Activated CD4-positive, alpha-beta T cell treated with anti-CD3 and anti-CD28 coated beads for 36 hours (primary cell): ENCODE data around the gene NXPE3. TPM values are rescaled to one million over a fixed set of nuclear protein-coding genes. Genes with fewer than 3 reads are reported as not detected.
A peak's percentile ranks its signal among the peaks of the same experiment; 100 is the strongest.
"Not testable (repeated sequence)": the region's sequence is repeated elsewhere in the genome, so short reads cannot be mapped to it uniquely, and the experiment has no call there.

Experiments used
- ATAC-seq: fragments of 200-7000 bp; cut with Tn5 transposase; one replicate; pipeline ENCODE4 v1.10.0; 2021; ENCODE audit warnings: mild to moderate bottlenecking, moderate library complexity
- CTCF ChIA-PET: fragments of 350-600 bp; sonication (Branson Sonifier 250); formaldehyde crosslinking; loops from one replicate; lab custom pipeline; 2021; ENCODE audit warnings: antibody characterized with exemption; lab: Charles Lee
- POLR2A ChIA-PET: fragments of 350-600 bp; sonication (Branson Sonifier 250); formaldehyde crosslinking; loops from one replicate; lab custom pipeline; 2021; ENCODE audit warnings: antibody characterized with exemption, inconsistent platforms; lab: Charles Lee
- DNase-seq: peaks from one replicate; pipeline ENCODE4 v3.0.0-alpha.2; 2020
- H3K27ac Mint-ChIP-seq: one replicate; pipeline ENCODE4 v1.8.0; 2021; ENCODE audit warnings: mixed read lengths
- H3K27me3 Mint-ChIP-seq: one replicate; pipeline ENCODE4 v1.8.0; 2021; ENCODE audit warnings: mixed read lengths
- H3K36me3 Mint-ChIP-seq: one replicate; pipeline ENCODE4 v1.8.0; 2021; ENCODE audit warnings: low read depth, mixed read lengths
- H3K4me1 Mint-ChIP-seq: one replicate; pipeline ENCODE4 v1.8.0; 2021; ENCODE audit warnings: mixed read lengths
- H3K4me3 Mint-ChIP-seq: one replicate; pipeline ENCODE4 v1.8.0; 2021; ENCODE audit warnings: mild to moderate bottlenecking, moderate library complexity, mixed read lengths
- H3K9me3 Mint-ChIP-seq: one replicate; pipeline ENCODE4 v1.8.0; 2021; ENCODE audit warnings: low read depth, mixed read lengths
- intact Hi-C, 2 experiments: fragments of 100-400 bp; cut with DNase I in 1 of 2; cut with micrococcal nuclease in 1 of 2; formaldehyde crosslinking; loops; one replicate each; pipeline versions ENCODE4 v1.14.2 to v1.15.1; 2022 to 2024; cut with DNase I, micrococcal nuclease
- total RNA-seq, 2 experiments: library from RNA; stranded (reverse); gene quantifications; one replicate each; pipeline ENCODE4 v1.2.3, GENCODE V29; 2021

The NXPE3 gene
- total RNA-seq, 2 experiments from 2014 or later = 12.8 to 18.5 TPM

GRCh38 chr3:101861212-101861788, 82.3 kb downstream of the NXPE3 start:
- H3K9me3 Mint-ChIP-seq = no peaks in the 10 kb centered on the region
- DNase-seq = no peak
- H3K4me3 Mint-ChIP-seq = no peak overlapping the region
- POLR2A ChIA-PET = interaction anchor here (0.5 to 1.0 kb wide), 4 partner anchors 9 to 63 kb away, joined by 3 to 6 read pairs (median 4); partner anchors contain the start of gene NFKBIZ
- CTCF ChIA-PET = interaction anchor here (0.7 to 1.0 kb wide), 4 partner anchors 9 to 75 kb away, joined by 3 to 6 read pairs (median 3); no protein-coding TSS in a partner anchor
- intact Hi-C loops = loop anchor here in 1 of 2 experiments (1.0 kb wide), 1 partner anchor 10 kb away; no protein-coding TSS in a partner anchor
- H3K4me1 Mint-ChIP-seq = peaks cover 53% of the 10 kb centered on the region
- H3K27ac Mint-ChIP-seq = peak overlapping the region; percentile 21
- ATAC-seq = peak; percentile 67
- no peaks in the 10 kb centered on the region for H3K27me3 Mint-ChIP-seq
- H3K36me3 Mint-ChIP-seq = peaks cover 57% of the 10 kb centered on the region

GRCh38 chr3:101861789-101862415, 82.9 kb downstream of the NXPE3 start:
- Mint-ChIP-seq H3K4me3 (no peak overlapping the region), H3K36me3 (peaks cover 51% of the 10 kb centered on the region), H3K27me3 (no peaks in the 10 kb centered on the region), H3K4me1 (peaks cover 53% of the 10 kb centered on the region), H3K9me3 (no peaks in the 10 kb centered on the region), H3K27ac (peak overlapping the region; percentile 21)
- CTCF ChIA-PET = interaction anchor here (0.7 to 1.0 kb wide), 4 partner anchors 9 to 75 kb away, joined by 3 to 6 read pairs (median 3); no protein-coding TSS in a partner anchor
- ATAC-seq (peak; percentile 8), DNase-seq (no peak)
- intact Hi-C loops = loop anchor here in 1 of 2 experiments (1.0 kb wide), 1 partner anchor 11 kb away; no protein-coding TSS in a partner anchor
- POLR2A ChIA-PET = interaction anchor here (0.5 to 1.0 kb wide), 5 partner anchors 8 to 63 kb away, joined by 3 to 6 read pairs (median 4); partner anchors contain the start of gene NFKBIZ

GRCh38 chr3:101862416-101863165, 83.6 kb downstream of the NXPE3 start:
- H3K9me3 Mint-ChIP-seq = no peaks in the 10 kb centered on the region
- no peaks in the 10 kb centered on the region for H3K27me3 Mint-ChIP-seq
- H3K27ac Mint-ChIP-seq = no peak overlapping the region
- DNase-seq (no peak), ATAC-seq (peak; percentile 45)
- ChIA-PET CTCF (no interaction called here), POLR2A (interaction anchor here (0.7 kb wide), 1 partner anchor 9 kb away, joined by 4 read pairs; no protein-coding TSS in a partner anchor)
- H3K36me3 Mint-ChIP-seq = peaks cover 44% of the 10 kb centered on the region
- intact Hi-C loops = no loop called here
- H3K4me1 Mint-ChIP-seq = peaks cover 48% of the 10 kb centered on the region
- H3K4me3 Mint-ChIP-seq = no peak overlapping the region

- H3K36me3 Mint-ChIP-seq = peaks cover 24% of the 10 kb centered on the region
- intact Hi-C loops, H3K4me3 Mint-ChIP-seq, H3K9me3 Mint-ChIP-seq, ATAC-seq, H3K27me3 Mint-ChIP-seq, DNase-seq, POLR2A ChIA-PET, H3K27ac Mint-ChIP-seq: not testable (repeated sequence)
- peaks cover 36% of the 10 kb centered on the region for H3K4me1 Mint-ChIP-seq
- CTCF ChIA-PET = interaction anchor here (0.6 to 1.2 kb wide), 2 partner anchors 51 to 360 kb away, joined by 3 read pairs; no protein-coding TSS in a partner anchor
Observed at GRCh38 chr3:101864926-101865325, 85.9 kb downstream of the NXPE3 start.

- H3K9me3 Mint-ChIP-seq = no peaks in the 10 kb centered on the region
- intact Hi-C loops = no loop called here
- H3K4me1 Mint-ChIP-seq = peaks cover 29% of the 10 kb centered on the region
- H3K27me3 Mint-ChIP-seq = no peaks in the 10 kb centered on the region
- no peak for DNase-seq
- ChIA-PET POLR2A (no interaction called here), CTCF (interaction anchor here (0.6 to 1.2 kb wide), 2 partner anchors 52 to 359 kb away, joined by 3 read pairs; no protein-coding TSS in a partner anchor)
- peaks cover 17% of the 10 kb centered on the region for H3K36me3 Mint-ChIP-seq
- no peak for ATAC-seq
- no peak overlapping the region for H3K4me3 Mint-ChIP-seq
- no peak overlapping the region for H3K27ac Mint-ChIP-seq
Observed at GRCh38 chr3:101865751-101866509, 86.9 kb downstream of the NXPE3 start.

GRCh38 chr3:101867511-101867910, 88.5 kb downstream of the NXPE3 start:
- DNase-seq (no peak), ATAC-seq (no peak)
- H3K4me3 Mint-ChIP-seq = no peak overlapping the region
- H3K4me1 Mint-ChIP-seq = peaks cover 13% of the 10 kb centered on the region
- no peaks in the 10 kb centered on the region for H3K27me3 Mint-ChIP-seq
- H3K9me3 Mint-ChIP-seq = no peaks in the 10 kb centered on the region
- no peak overlapping the region for H3K27ac Mint-ChIP-seq
- ChIA-PET POLR2A (no interaction called here), CTCF (interaction anchor here (1.1 kb wide), 1 partner anchor 362 kb away, joined by 4 read pairs; no protein-coding TSS in a partner anchor)
- intact Hi-C loops = no loop called here
- peaks cover 4% of the 10 kb centered on the region for H3K36me3 Mint-ChIP-seq

GRCh38 chr3:101867996-101868395, 89.0 kb downstream of the NXPE3 start:
- Mint-ChIP-seq H3K9me3 (no peaks in the 10 kb centered on the region), H3K27me3 (no peaks in the 10 kb centered on the region), H3K4me1 (peaks cover 9% of the 10 kb centered on the region), H3K4me3 (no peak overlapping the region), H3K27ac (no peak overlapping the region), H3K36me3 (peaks cover 4% of the 10 kb centered on the region)
- intact Hi-C loops = no loop called here
- POLR2A ChIA-PET = no interaction called here
- ATAC-seq = no peak
- no peak for DNase-seq
- CTCF ChIA-PET = interaction anchor here (1.1 kb wide), 1 partner anchor 361 kb away, joined by 4 read pairs; no protein-coding TSS in a partner anchor

- Mint-ChIP-seq H3K4me3 (no peak overlapping the region), H3K36me3 (no peaks in the 10 kb centered on the region), H3K9me3 (no peaks in the 10 kb centered on the region), H3K4me1 (peaks cover 3% of the 10 kb centered on the region), H3K27me3 (no peaks in the 10 kb centered on the region), H3K27ac (no peak overlapping the region)
- DNase-seq (no peak), ATAC-seq (no peak)
- ChIA-PET POLR2A (no interaction called here), CTCF (no interaction called here)
- intact Hi-C loops = no loop called here
Observed at GRCh38 chr3:101868534-101869464, 89.8 kb downstream of the NXPE3 start.

- POLR2A ChIA-PET = interaction anchor here (0.9 kb wide), 1 partner anchor 8 kb away, joined by 6 read pairs; no protein-coding TSS in a partner anchor
- Mint-ChIP-seq H3K4me3 (no peak overlapping the region), H3K9me3 (no peaks in the 10 kb centered on the region), H3K4me1 (no peaks in the 10 kb centered on the region), H3K36me3 (no peaks in the 10 kb centered on the region), H3K27me3 (no peaks in the 10 kb centered on the region), H3K27ac (no peak overlapping the region)
- ATAC-seq (no peak), DNase-seq (no peak)
- CTCF ChIA-PET = no interaction called here
- intact Hi-C loops = no loop called here
Observed at GRCh38 chr3:101870138-101870537, 91.1 kb downstream of the NXPE3 start.

GRCh38 chr3:101873619-101874018, 94.6 kb downstream of the NXPE3 start:
- POLR2A ChIA-PET = no interaction called here
- Mint-ChIP-seq H3K9me3 (peaks cover 2% of the 10 kb centered on the region), H3K27ac (no peak overlapping the region)

More at GRCh38 chr3:101873619-101874018, 94.6 kb downstream of the NXPE3 start:
- Mint-ChIP-seq H3K4me1 (no peaks in the 10 kb centered on the region), H3K36me3 (no peaks in the 10 kb centered on the region), H3K27me3 (no peaks in the 10 kb centered on the region), H3K4me3 (no peak overlapping the region)
- CTCF ChIA-PET = no interaction called here
- no peak for ATAC-seq
- DNase-seq = no peak
- intact Hi-C loops = no loop called here
